GM19193 (cell line): ENCODE data around the gene MOK.

Source experiments
- POLR2A ChIP-seq: IDR thresholded peaks from 4 replicates; pipeline ENCODE4 v1.6.1; 2011; ENCODE audit not compliant: insufficient read depth, insufficient read length; ENCODE audit errors: extremely low read depth

Gene MOK

GRCh38 chr14:102196039-102196901 is 108.7 kb downstream of the MOK start:
- no peak for TF ChIP-seq POLR2A

GRCh38 chr14:102195446-102195845 is 109.5 kb downstream of the MOK start:
- TF ChIP-seq POLR2A, result no peak

- no peak for TF ChIP-seq POLR2A
These were observed 110.1 kb downstream of the MOK start for GRCh38 chr14:102194856-102195255.

- TF ChIP-seq POLR2A, result no peak
These were observed 112.0 kb downstream of the MOK start for GRCh38 chr14:102192840-102193502.

GRCh38 chr14:102189874-102190273 is 115.1 kb downstream of the MOK start:
- no peak for TF ChIP-seq POLR2A

GRCh38 chr14:102188187-102188586 is 116.8 kb downstream of the MOK start:
- TF ChIP-seq POLR2A, result no peak

GRCh38 chr14:102187568-102188001 is 117.4 kb downstream of the MOK start:
- TF ChIP-seq POLR2A, result no peak

GRCh38 chr14:102187044-102187443 is 117.9 kb downstream of the MOK start:
- no peak for TF ChIP-seq POLR2A

GRCh38 chr14:102185360-102185759 is 119.6 kb downstream of the MOK start:
- no peak for TF ChIP-seq POLR2A

- no peak for TF ChIP-seq POLR2A
These were observed 120.5 kb downstream of the MOK start for GRCh38 chr14:102184316-102185035.

GRCh38 chr14:102183886-102184285 is 121.1 kb downstream of the MOK start:
- no peak for TF ChIP-seq POLR2A

GRCh38 chr14:102182936-102183619 is 121.9 kb downstream of the MOK start:
- TF ChIP-seq POLR2A, result no peak

GRCh38 chr14:102182190-102182589 is 122.8 kb downstream of the MOK start:
- TF ChIP-seq POLR2A, result no peak

- TF ChIP-seq POLR2A, result no peak
These were observed 123.8 kb downstream of the MOK start for GRCh38 chr14:102181187-102181586.
